GM20431 (cell line): ENCODE results near the gene PID1.

ENCODE experiments used
- in situ Hi-C: fragments of 300-500 bp; cut with MseI, MboI; formaldehyde crosslinking; loops from one replicate; pipeline ENCODE4 v1.15.0; 2020; ENCODE audit warnings: low sequenced_read_pairs; ENCODE audit not compliant: unreplicated experiment

Gene PID1

GRCh38 chr2:229270551-229271410 lies at the start of gene PID1:
PID1 (minus strand) TSS chr2:229271287; CDS start chr2:229271043, 244 bp downstream.
- in situ Hi-C loops: no loop called here

- in situ Hi-C loops: no loop called here
Observed at GRCh38 chr2:229319558-229319957, 48.5 kb upstream of the PID1 start.

GRCh38 chr2:229314117-229314516 lies 43.0 kb upstream of the PID1 start:
- in situ Hi-C loops: no loop called here

GRCh38 chr2:229313591-229313990 lies 42.5 kb upstream of the PID1 start:
- in situ Hi-C loops: no loop called here

GRCh38 chr2:229301237-229301636 lies 30.1 kb upstream of the PID1 start:
- in situ Hi-C loops: no loop called here

- in situ Hi-C loops: no loop called here
Observed at GRCh38 chr2:229300790-229301189, 29.7 kb upstream of the PID1 start.

- in situ Hi-C loops: no loop called here
Observed at GRCh38 chr2:229300371-229300770, 29.3 kb upstream of the PID1 start.

GRCh38 chr2:229297247-229297646 lies 26.2 kb upstream of the PID1 start:
- in situ Hi-C loops: no loop called here

- in situ Hi-C loops: no loop called here
Observed at GRCh38 chr2:229296536-229296935, 25.4 kb upstream of the PID1 start.

- in situ Hi-C loops: no loop called here
Observed at GRCh38 chr2:229296016-229296415, 24.9 kb upstream of the PID1 start.

GRCh38 chr2:229287823-229288222 lies 16.7 kb upstream of the PID1 start:
- in situ Hi-C loops: no loop called here

- in situ Hi-C loops: no loop called here
Observed at GRCh38 chr2:229282758-229283546, 11.9 kb upstream of the PID1 start.

GRCh38 chr2:229279516-229279915 lies 8.4 kb upstream of the PID1 start:
- in situ Hi-C loops: no loop called here

GRCh38 chr2:229275506-229275905 lies 4.4 kb upstream of the PID1 start:
- in situ Hi-C loops: no loop called here

GRCh38 chr2:229273723-229274338 lies 2.7 kb upstream of the PID1 start:
- in situ Hi-C loops: no loop called here

- in situ Hi-C loops: no loop called here
Observed at GRCh38 chr2:229273006-229273722, 2.1 kb upstream of the PID1 start.

- in situ Hi-C loops: no loop called here
Observed at GRCh38 chr2:229269941-229270340, 1.1 kb downstream of the PID1 start.

GRCh38 chr2:229269146-229269545 lies 1.9 kb downstream of the PID1 start:
- in situ Hi-C loops: no loop called here

- in situ Hi-C loops: no loop called here
Observed at GRCh38 chr2:229268626-229269025, 2.5 kb downstream of the PID1 start.

GRCh38 chr2:229267080-229267479 lies 4.0 kb downstream of the PID1 start:
- in situ Hi-C loops: no loop called here
